Stimulated activated CD4-positive, alpha-beta T cell treated with anti-CD3 and anti-CD28 coated beads, TNF-alpha, amount 100 ng/mL, for 4 hours (primary cell): ENCODE data around the gene CEP95.

Source experiments
- DNase-seq, 3 experiments: peaks; one replicate each; pipeline ENCODE4 v3.0.0-alpha.2; 2020; ENCODE audit warnings: low read depth in 3 of 3

Gene CEP95

GRCh38 chr17:64515419-64515818 is 8.6 kb downstream of the CEP95 start:
- DNase-seq, result no peak

GRCh38 chr17:64515829-64516228 is 9.1 kb downstream of the CEP95 start:
- DNase-seq, result no peak

GRCh38 chr17:64519601-64520000 is 12.8 kb downstream of the CEP95 start:
- DNase-seq, result no peak

- no peak for DNase-seq
These were observed 13.6 kb downstream of the CEP95 start for GRCh38 chr17:64520359-64520758.

GRCh38 chr17:64527914-64528313 is 21.1 kb downstream of the CEP95 start:
- DNase-seq, result no peak

- DNase-seq, result no peak
These were observed 22.4 kb downstream of the CEP95 start for GRCh38 chr17:64529221-64529620.

GRCh38 chr17:64531955-64532371 is 25.2 kb downstream of the CEP95 start:
- DNase-seq, result no peak

- DNase-seq, result no peak
These were observed 25.6 kb downstream of the CEP95 start for GRCh38 chr17:64532409-64532808.

GRCh38 chr17:64533784-64534183 is 27.0 kb downstream of the CEP95 start:
- no peak for DNase-seq

- DNase-seq, result no peak
These were observed 27.4 kb downstream of the CEP95 start for GRCh38 chr17:64534187-64534586.

GRCh38 chr17:64535357-64535756 is 28.6 kb downstream of the CEP95 start:
- no peak for DNase-seq

- DNase-seq, result no peak
These were observed 30.1 kb downstream of the CEP95 start for GRCh38 chr17:64536913-64537312.

GRCh38 chr17:64537488-64537887 is 30.7 kb downstream of the CEP95 start:
- no peak for DNase-seq

GRCh38 chr17:64538508-64539130 is 31.8 kb downstream of the CEP95 start:
- DNase-seq, result no peak

GRCh38 chr17:64540118-64540776 is 33.5 kb downstream of the CEP95 start:
- DNase-seq, result no peak

GRCh38 chr17:64544742-64545141 is 38.0 kb downstream of the CEP95 start:
- no peak for DNase-seq

- no peak for DNase-seq
These were observed 39.9 kb downstream of the CEP95 start for GRCh38 chr17:64546716-64547115.

GRCh38 chr17:64547319-64547718 is 40.5 kb downstream of the CEP95 start:
- DNase-seq, result no peak

GRCh38 chr17:64551461-64551860 is 44.7 kb downstream of the CEP95 start:
- no peak for DNase-seq

- no peak for DNase-seq
These were observed 47.4 kb downstream of the CEP95 start for GRCh38 chr17:64554028-64554637.

GRCh38 chr17:64555281-64555680 is 48.5 kb downstream of the CEP95 start:
- no peak for DNase-seq

GRCh38 chr17:64564098-64564497 is 57.3 kb downstream of the CEP95 start:
- no peak for DNase-seq

GRCh38 chr17:64565563-64565962 is 58.8 kb downstream of the CEP95 start:
- no peak for DNase-seq
